ENCODE measurements around the gene ZDHHC5.
"Not testable (repeated sequence)": the region's sequence is repeated elsewhere in the genome, so short reads cannot be mapped to it uniquely, and the experiment has no call there.

The ZDHHC5 gene

GRCh38 chr11:57679396-57679795 is 11.5 kb downstream of the ZDHHC5 start:
- H3K9ac ChIP-seq (ENCODE audit: low read length) = peak overlapping the region; percentile 2
- DNase-seq (ENCODE audit: low read depth) = no peak
- H3K4me3 ChIP-seq (ENCODE audit: low read length) = peak overlapping the region; percentile 40
- peaks cover 23% of the 10 kb centered on the region for H3K4me1 ChIP-seq (ENCODE audit: control insufficient read depth, insufficient read depth, low read length)
- no peaks in the 10 kb centered on the region for H3K9me3 ChIP-seq (ENCODE audit: control insufficient read depth, low read length)
- peaks cover 48% of the 10 kb centered on the region for H3K36me3 ChIP-seq (ENCODE audit: control insufficient read depth, insufficient read depth, low read length, severe bottlenecking)
- H3K27me3 ChIP-seq (replicated peaks; ENCODE audit: control insufficient read depth, insufficient read depth, low read length) = no peaks in the 10 kb centered on the region

- Histone ChIP-seq H3K9me3 (ENCODE audit: control insufficient read depth, low read length) (no peaks in the 10 kb centered on the region), H3K4me3 (ENCODE audit: low read length) (peak overlapping the region; percentile 40), H3K4me1 (ENCODE audit: control insufficient read depth, insufficient read depth, low read length) (peaks cover 23% of the 10 kb centered on the region), H3K27me3 (replicated peaks; ENCODE audit: control insufficient read depth, insufficient read depth, low read length) (no peaks in the 10 kb centered on the region), H3K36me3 (ENCODE audit: control insufficient read depth, insufficient read depth, low read length, severe bottlenecking) (peaks cover 46% of the 10 kb centered on the region), H3K9ac (ENCODE audit: low read length) (peak overlapping the region; percentile 32)
- DNase-seq (ENCODE audit: low read depth) = peak; percentile 15
These were observed 12.6 kb downstream of the ZDHHC5 start for GRCh38 chr11:57680552-57680874.

- peaks cover 48% of the 10 kb centered on the region for H3K36me3 ChIP-seq (ENCODE audit: control insufficient read depth, insufficient read depth, low read length, severe bottlenecking)
- H3K27me3 ChIP-seq (replicated peaks; ENCODE audit: control insufficient read depth, insufficient read depth, low read length) = no peaks in the 10 kb centered on the region
- H3K4me1 ChIP-seq (ENCODE audit: control insufficient read depth, insufficient read depth, low read length) = peaks cover 23% of the 10 kb centered on the region
- no peak overlapping the region for H3K9ac ChIP-seq (ENCODE audit: low read length)
- H3K4me3 ChIP-seq (ENCODE audit: low read length) = no peak overlapping the region
- no peak for DNase-seq (ENCODE audit: low read depth)
- no peaks in the 10 kb centered on the region for H3K9me3 ChIP-seq (ENCODE audit: control insufficient read depth, low read length)
These were observed 13.3 kb downstream of the ZDHHC5 start for GRCh38 chr11:57681168-57681567.

GRCh38 chr11:57690474-57690873 is 22.6 kb downstream of the ZDHHC5 start:
- not testable (repeated sequence) for H3K4me1 ChIP-seq (ENCODE audit: control insufficient read depth, insufficient read depth, low read length); H3K9me3 ChIP-seq (ENCODE audit: control insufficient read depth, low read length); H3K4me3 ChIP-seq (ENCODE audit: low read length); DNase-seq (ENCODE audit: low read depth); H3K27me3 ChIP-seq (replicated peaks; ENCODE audit: control insufficient read depth, insufficient read depth, low read length); H3K9ac ChIP-seq (ENCODE audit: low read length)
- peaks cover 85% of the 10 kb centered on the region for H3K36me3 ChIP-seq (ENCODE audit: control insufficient read depth, insufficient read depth, low read length, severe bottlenecking)

- DNase-seq (ENCODE audit: low read depth) = no peak
- no peaks in the 10 kb centered on the region for H3K9me3 ChIP-seq (ENCODE audit: control insufficient read depth, low read length)
- no peak overlapping the region for H3K4me3 ChIP-seq (ENCODE audit: low read length)
- H3K36me3 ChIP-seq (ENCODE audit: control insufficient read depth, insufficient read depth, low read length, severe bottlenecking) = peaks cover 86% of the 10 kb centered on the region
- no peak overlapping the region for H3K9ac ChIP-seq (ENCODE audit: low read length)
- H3K27me3 ChIP-seq (replicated peaks; ENCODE audit: control insufficient read depth, insufficient read depth, low read length) = no peaks in the 10 kb centered on the region
- peaks cover 12% of the 10 kb centered on the region for H3K4me1 ChIP-seq (ENCODE audit: control insufficient read depth, insufficient read depth, low read length)
These were observed 31.0 kb downstream of the ZDHHC5 start for GRCh38 chr11:57698843-57699365.

- Histone ChIP-seq H3K9ac (ENCODE audit: low read length) (no peak overlapping the region), H3K36me3 (ENCODE audit: control insufficient read depth, insufficient read depth, low read length, severe bottlenecking) (peaks cover 86% of the 10 kb centered on the region), H3K9me3 (ENCODE audit: control insufficient read depth, low read length) (no peaks in the 10 kb centered on the region), H3K27me3 (replicated peaks; ENCODE audit: control insufficient read depth, insufficient read depth, low read length) (no peaks in the 10 kb centered on the region), H3K4me1 (ENCODE audit: control insufficient read depth, insufficient read depth, low read length) (peaks cover 16% of the 10 kb centered on the region), H3K4me3 (ENCODE audit: low read length) (no peak overlapping the region)
- DNase-seq (ENCODE audit: low read depth) = no peak
These were observed 31.9 kb downstream of the ZDHHC5 start for GRCh38 chr11:57699813-57700212.

DNA sequence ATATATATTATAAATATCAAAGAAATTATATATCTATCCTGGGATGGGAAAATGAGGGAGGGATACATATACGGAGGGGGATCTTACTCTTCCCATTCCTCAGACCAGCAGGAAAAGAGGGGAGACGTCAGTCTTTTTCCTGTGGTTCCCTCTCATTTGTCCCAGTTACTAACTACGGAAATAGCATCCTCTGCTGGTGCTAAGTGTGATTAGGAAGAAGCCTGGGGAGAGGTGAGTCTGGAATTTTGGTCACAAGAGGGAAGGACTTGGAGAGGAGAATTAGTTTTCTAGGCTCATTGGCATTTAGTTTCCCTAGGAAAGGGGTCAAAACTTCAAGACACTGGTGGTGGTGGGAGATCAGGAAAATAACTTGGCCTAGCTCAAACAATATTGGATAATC is 32.5 kb downstream of the ZDHHC5 start:
- peaks cover 16% of the 10 kb centered on the region for H3K4me1 ChIP-seq (ENCODE audit: control insufficient read depth, insufficient read depth, low read length)
- peaks cover 83% of the 10 kb centered on the region for H3K36me3 ChIP-seq (ENCODE audit: control insufficient read depth, insufficient read depth, low read length, severe bottlenecking)
- no peaks in the 10 kb centered on the region for H3K9me3 ChIP-seq (ENCODE audit: control insufficient read depth, low read length)
- no peak overlapping the region for H3K4me3 ChIP-seq (ENCODE audit: low read length)
- no peak overlapping the region for H3K9ac ChIP-seq (ENCODE audit: low read length)
- H3K27me3 ChIP-seq (replicated peaks; ENCODE audit: control insufficient read depth, insufficient read depth, low read length) = no peaks in the 10 kb centered on the region
- no peak for DNase-seq (ENCODE audit: low read depth)

DNA sequence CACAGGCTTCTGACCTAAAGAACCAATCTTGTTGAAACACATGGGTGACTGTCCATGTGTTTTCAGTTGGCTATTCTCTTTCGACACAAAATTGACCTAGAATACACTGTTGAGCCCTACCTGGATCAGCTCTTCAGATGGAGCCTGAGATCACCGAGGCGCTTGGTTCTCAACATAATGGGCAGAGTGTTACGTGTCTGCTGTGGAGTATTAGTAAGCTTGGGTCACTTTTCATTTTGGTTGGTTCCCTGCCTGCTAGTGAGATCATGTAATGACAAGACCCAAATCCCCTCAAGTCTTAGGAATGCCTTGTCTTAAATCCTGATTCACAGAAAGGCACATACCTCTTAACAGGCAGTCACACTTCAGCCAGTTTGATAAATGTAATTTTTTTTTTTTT is 35.4 kb downstream of the ZDHHC5 start:
- H3K4me3 ChIP-seq (ENCODE audit: low read length) = no peak overlapping the region
- no peaks in the 10 kb centered on the region for H3K9me3 ChIP-seq (ENCODE audit: control insufficient read depth, low read length)
- H3K27me3 ChIP-seq (replicated peaks; ENCODE audit: control insufficient read depth, insufficient read depth, low read length) = no peaks in the 10 kb centered on the region
- H3K9ac ChIP-seq (ENCODE audit: low read length) = no peak overlapping the region
- peaks cover 16% of the 10 kb centered on the region for H3K4me1 ChIP-seq (ENCODE audit: control insufficient read depth, insufficient read depth, low read length)
- H3K36me3 ChIP-seq (ENCODE audit: control insufficient read depth, insufficient read depth, low read length, severe bottlenecking) = peaks cover 61% of the 10 kb centered on the region
- DNase-seq (ENCODE audit: low read depth) = no peak

GRCh38 chr11:57704932-57705331 is 37.0 kb downstream of the ZDHHC5 start:
- Histone ChIP-seq H3K4me3 (ENCODE audit: low read length) (no peak overlapping the region), H3K9me3 (ENCODE audit: control insufficient read depth, low read length) (no peaks in the 10 kb centered on the region), H3K27me3 (replicated peaks; ENCODE audit: control insufficient read depth, insufficient read depth, low read length) (no peaks in the 10 kb centered on the region), H3K36me3 (ENCODE audit: control insufficient read depth, insufficient read depth, low read length, severe bottlenecking) (peaks cover 45% of the 10 kb centered on the region), H3K9ac (ENCODE audit: low read length) (no peak overlapping the region), H3K4me1 (ENCODE audit: control insufficient read depth, insufficient read depth, low read length) (peaks cover 16% of the 10 kb centered on the region)
- DNase-seq (ENCODE audit: low read depth) = no peak

- H3K27me3 ChIP-seq (replicated peaks; ENCODE audit: control insufficient read depth, insufficient read depth, low read length); H3K9ac ChIP-seq (ENCODE audit: low read length); DNase-seq (ENCODE audit: low read depth); H3K4me3 ChIP-seq (ENCODE audit: low read length); H3K9me3 ChIP-seq (ENCODE audit: control insufficient read depth, low read length): not testable (repeated sequence)
- H3K36me3 ChIP-seq (ENCODE audit: control insufficient read depth, insufficient read depth, low read length, severe bottlenecking) = peaks cover 41% of the 10 kb centered on the region
- peaks cover 16% of the 10 kb centered on the region for H3K4me1 ChIP-seq (ENCODE audit: control insufficient read depth, insufficient read depth, low read length)
These were observed 37.5 kb downstream of the ZDHHC5 start for GRCh38 chr11:57705432-57705831.

DNA sequence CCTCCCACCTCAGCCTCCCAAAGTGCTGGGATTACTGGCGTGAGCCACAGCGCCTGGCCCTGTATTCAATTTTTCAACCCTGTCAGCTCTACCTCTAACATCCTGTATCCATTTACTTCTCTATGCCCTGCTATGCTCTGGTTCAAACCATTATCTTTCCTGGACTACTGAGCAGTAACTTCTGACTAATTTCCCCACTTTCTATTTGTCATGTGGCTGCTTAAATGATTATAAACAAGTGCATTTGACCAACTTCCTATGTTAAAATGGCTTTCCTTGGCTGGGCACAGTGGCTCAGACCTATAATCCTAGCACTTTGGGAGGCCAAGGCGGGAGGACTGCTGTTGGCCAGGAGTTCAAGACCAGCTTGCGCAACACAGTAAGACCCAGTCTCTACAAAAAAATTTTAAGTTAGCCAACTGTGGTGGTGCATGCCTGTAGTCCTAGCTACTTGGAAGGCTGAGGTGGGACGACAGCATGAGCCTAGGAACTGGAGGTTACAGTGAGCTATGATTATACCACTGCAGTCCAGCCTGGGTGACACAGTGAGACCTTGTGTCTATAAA is 42.0 kb downstream of the ZDHHC5 start:
- peaks cover 5% of the 10 kb centered on the region for H3K36me3 ChIP-seq (ENCODE audit: control insufficient read depth, insufficient read depth, low read length, severe bottlenecking)
- no peaks in the 10 kb centered on the region for H3K9me3 ChIP-seq (ENCODE audit: control insufficient read depth, low read length)
- no peaks in the 10 kb centered on the region for H3K27me3 ChIP-seq (replicated peaks; ENCODE audit: control insufficient read depth, insufficient read depth, low read length)
- H3K9ac ChIP-seq (ENCODE audit: low read length) = no peak overlapping the region
- peak; percentile 9 for DNase-seq (ENCODE audit: low read depth)
- no peak overlapping the region for H3K4me3 ChIP-seq (ENCODE audit: low read length)
- H3K4me1 ChIP-seq (ENCODE audit: control insufficient read depth, insufficient read depth, low read length) = peaks cover 23% of the 10 kb centered on the region

Data from adipocyte (in vitro differentiated cells).